ENCODE measurements around the gene RTN4IP1.

The RTN4IP1 gene

DNA sequence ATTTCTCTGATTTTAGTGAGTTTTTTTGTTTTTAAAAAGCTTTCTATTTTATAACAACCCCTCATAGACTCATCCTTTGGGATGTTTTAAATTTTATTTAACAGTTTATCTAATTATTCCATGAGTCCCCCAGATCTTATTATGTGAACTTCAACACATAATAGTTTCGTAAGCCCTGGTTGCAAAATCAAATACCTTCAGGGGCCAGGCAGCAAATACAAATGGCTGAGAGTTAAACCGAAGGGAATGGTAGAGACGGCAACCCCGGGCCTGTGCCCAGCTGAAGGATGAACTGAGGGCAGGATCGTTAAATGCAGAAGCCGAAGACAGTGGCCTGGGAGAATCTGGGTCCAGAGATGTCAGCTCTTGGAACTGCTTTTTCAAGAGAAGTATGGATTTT is 88.4 kb downstream of the RTN4IP1 start:
- Histone ChIP-seq H3K27ac (ENCODE audit: low read depth, low read length) (no peak overlapping the region), H3K9me2 (replicated peaks; ENCODE audit: insufficient read depth, low read length) (no peaks in the 10 kb centered on the region), H3K4me3 (ENCODE audit: insufficient read depth, low read length, poor library complexity, severe bottlenecking) (no peak overlapping the region), H3K36me3 (ENCODE audit: low read length) (peaks cover 44% of the 10 kb centered on the region), H3F3A (ENCODE audit: insufficient read depth) (no peaks in the 10 kb centered on the region), H3K4me2 (ENCODE audit: low read depth, low read length, poor library complexity, severe bottlenecking) (no peak overlapping the region), H3K27me3 (ENCODE audit: low read length) (no peaks in the 10 kb centered on the region), H3K79me2 (ENCODE audit: insufficient read depth, low read length) (no peaks in the 10 kb centered on the region), H4K20me1 (ENCODE audit: low read depth, low read length) (no peaks in the 10 kb centered on the region), H3K9me3 (ENCODE audit: insufficient read depth, low read length) (no peaks in the 10 kb centered on the region), H2AFZ (ENCODE audit: low read depth, low read length, severe bottlenecking) (no peak overlapping the region), H3K9ac (ENCODE audit: low read length) (no peak overlapping the region)
- TF ChIP-seq CTCF (IDR thresholded peaks at IDR 0.05; ENCODE audit: insufficient read depth, low read length, poor library complexity, severe bottlenecking) (no peak), EZH2phosphoT487 (conservative IDR thresholded peaks at IDR 0.05; ENCODE audit: low read length) (no peak)

- no peak overlapping the region for H2AFZ ChIP-seq (ENCODE audit: low read depth, low read length, severe bottlenecking)
- no peaks in the 10 kb centered on the region for H3K9me3 ChIP-seq (ENCODE audit: insufficient read depth, low read length)
- H3K36me3 ChIP-seq (ENCODE audit: low read length): peaks cover 44% of the 10 kb centered on the region
- no peak overlapping the region for H3K27ac ChIP-seq (ENCODE audit: low read depth, low read length)
- TF ChIP-seq CTCF (IDR thresholded peaks at IDR 0.05; ENCODE audit: insufficient read depth, low read length, poor library complexity, severe bottlenecking): no peak
- TF ChIP-seq EZH2phosphoT487 (conservative IDR thresholded peaks at IDR 0.05; ENCODE audit: low read length): no peak
- no peak overlapping the region for H3K4me3 ChIP-seq (ENCODE audit: insufficient read depth, low read length, poor library complexity, severe bottlenecking)
- no peaks in the 10 kb centered on the region for H3K9me2 ChIP-seq (replicated peaks; ENCODE audit: insufficient read depth, low read length)
- H3F3A ChIP-seq (ENCODE audit: insufficient read depth): no peaks in the 10 kb centered on the region
- H3K4me2 ChIP-seq (ENCODE audit: low read depth, low read length, poor library complexity, severe bottlenecking): no peak overlapping the region
- no peaks in the 10 kb centered on the region for H4K20me1 ChIP-seq (ENCODE audit: low read depth, low read length)
- no peak overlapping the region for H3K9ac ChIP-seq (ENCODE audit: low read length)
- no peaks in the 10 kb centered on the region for H3K79me2 ChIP-seq (ENCODE audit: insufficient read depth, low read length)
- no peaks in the 10 kb centered on the region for H3K27me3 ChIP-seq (ENCODE audit: low read length)
These were observed 88.9 kb downstream of the RTN4IP1 start for GRCh38 chr6:106540432-106540831.

GRCh38 chr6:106539936-106540335 is 89.4 kb downstream of the RTN4IP1 start:
- Histone ChIP-seq H3K9me2 (replicated peaks; ENCODE audit: insufficient read depth, low read length) (no peaks in the 10 kb centered on the region), H3K27ac (ENCODE audit: low read depth, low read length) (no peak overlapping the region), H2AFZ (ENCODE audit: low read depth, low read length, severe bottlenecking) (no peak overlapping the region), H3K27me3 (ENCODE audit: low read length) (no peaks in the 10 kb centered on the region), H3K9me3 (ENCODE audit: insufficient read depth, low read length) (no peaks in the 10 kb centered on the region), H3K36me3 (ENCODE audit: low read length) (peaks cover 39% of the 10 kb centered on the region), H3K4me3 (ENCODE audit: insufficient read depth, low read length, poor library complexity, severe bottlenecking) (no peak overlapping the region), H3K79me2 (ENCODE audit: insufficient read depth, low read length) (no peaks in the 10 kb centered on the region), H3K9ac (ENCODE audit: low read length) (no peak overlapping the region), H3K4me2 (ENCODE audit: low read depth, low read length, poor library complexity, severe bottlenecking) (no peak overlapping the region), H3F3A (ENCODE audit: insufficient read depth) (no peaks in the 10 kb centered on the region), H4K20me1 (ENCODE audit: low read depth, low read length) (no peaks in the 10 kb centered on the region)
- TF ChIP-seq CTCF (IDR thresholded peaks at IDR 0.05; ENCODE audit: insufficient read depth, low read length, poor library complexity, severe bottlenecking) (no peak), EZH2phosphoT487 (conservative IDR thresholded peaks at IDR 0.05; ENCODE audit: low read length) (no peak)

All from SU-DHL-6 (cell line).